ENCODE measurements around the gene ADORA1.
A peak's percentile ranks its signal among the peaks of the same experiment; 100 is the strongest.

Gene ADORA1

DNA sequence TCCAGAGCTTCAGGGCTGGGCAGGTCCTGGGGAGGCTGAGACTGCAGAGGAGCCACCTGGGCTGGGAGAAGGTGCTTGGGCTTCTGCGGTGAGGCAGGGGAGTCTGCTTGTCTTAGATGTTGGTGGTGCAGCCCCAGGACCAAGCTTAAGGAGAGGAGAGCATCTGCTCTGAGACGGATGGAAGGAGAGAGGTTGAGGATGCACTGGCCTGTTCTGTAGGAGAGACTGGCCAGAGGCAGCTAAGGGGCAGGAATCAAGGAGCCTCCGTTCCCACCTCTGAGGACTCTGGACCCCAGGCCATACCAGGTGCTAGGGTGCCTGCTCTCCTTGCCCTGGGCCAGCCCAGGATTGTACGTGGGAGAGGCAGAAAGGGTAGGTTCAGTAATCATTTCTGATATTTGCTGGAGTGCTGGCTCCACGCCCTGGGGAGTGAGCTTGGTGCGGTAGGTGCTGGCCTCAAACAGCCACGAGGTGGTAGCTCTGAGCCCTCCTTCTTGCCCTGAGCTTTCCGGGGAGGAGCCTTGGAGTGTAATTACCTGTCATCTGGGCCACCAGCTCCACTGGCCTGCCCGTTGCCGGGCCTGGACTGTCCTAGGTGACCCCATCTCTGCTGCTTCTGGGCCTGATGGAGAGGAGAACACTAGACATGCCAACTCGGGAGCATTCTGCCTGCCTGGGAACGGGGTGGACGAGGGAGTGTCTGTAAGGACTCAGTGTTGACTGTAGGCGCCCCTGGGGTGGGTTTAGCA lies 38.8 kb downstream of the ADORA1 start:
- Histone ChIP-seq H3F3A (ENCODE audit: insufficient read depth) (no peaks in the 10 kb centered on the region), H3K27ac (ENCODE audit: low read depth, low read length) (no peak overlapping the region), H3K79me2 (ENCODE audit: insufficient read depth, low read length) (no peaks in the 10 kb centered on the region), H4K20me1 (ENCODE audit: low read depth, low read length) (no peaks in the 10 kb centered on the region), H3K27me3 (ENCODE audit: low read length) (no peaks in the 10 kb centered on the region), H3K9me2 (replicated peaks; ENCODE audit: insufficient read depth, low read length) (no peaks in the 10 kb centered on the region), H3K4me2 (ENCODE audit: low read depth, low read length, poor library complexity, severe bottlenecking) (no peak overlapping the region), H3K36me3 (ENCODE audit: low read length) (no peaks in the 10 kb centered on the region), H3K9me3 (ENCODE audit: insufficient read depth, low read length) (no peaks in the 10 kb centered on the region), H3K9ac (ENCODE audit: low read length) (no peak overlapping the region), H2AFZ (ENCODE audit: low read depth, low read length, severe bottlenecking) (no peak overlapping the region), H3K4me3 (ENCODE audit: insufficient read depth, low read length, poor library complexity, severe bottlenecking) (no peak overlapping the region)
- TF ChIP-seq EZH2phosphoT487 (conservative IDR thresholded peaks at IDR 0.05; ENCODE audit: low read length): no peak
- TF ChIP-seq, protein P1, sequence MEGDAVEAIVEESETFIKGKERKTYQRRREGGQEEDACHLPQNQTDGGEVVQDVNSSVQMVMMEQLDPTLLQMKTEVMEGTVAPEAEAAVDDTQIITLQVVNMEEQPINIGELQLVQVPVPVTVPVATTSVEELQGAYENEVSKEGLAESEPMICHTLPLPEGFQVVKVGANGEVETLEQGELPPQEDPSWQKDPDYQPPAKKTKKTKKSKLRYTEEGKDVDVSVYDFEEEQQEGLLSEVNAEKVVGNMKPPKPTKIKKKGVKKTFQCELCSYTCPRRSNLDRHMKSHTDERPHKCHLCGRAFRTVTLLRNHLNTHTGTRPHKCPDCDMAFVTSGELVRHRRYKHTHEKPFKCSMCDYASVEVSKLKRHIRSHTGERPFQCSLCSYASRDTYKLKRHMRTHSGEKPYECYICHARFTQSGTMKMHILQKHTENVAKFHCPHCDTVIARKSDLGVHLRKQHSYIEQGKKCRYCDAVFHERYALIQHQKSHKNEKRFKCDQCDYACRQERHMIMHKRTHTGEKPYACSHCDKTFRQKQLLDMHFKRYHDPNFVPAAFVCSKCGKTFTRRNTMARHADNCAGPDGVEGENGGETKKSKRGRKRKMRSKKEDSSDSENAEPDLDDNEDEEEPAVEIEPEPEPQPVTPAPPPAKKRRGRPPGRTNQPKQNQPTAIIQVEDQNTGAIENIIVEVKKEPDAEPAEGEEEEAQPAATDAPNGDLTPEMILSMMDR (IDR thresholded peaks at IDR 0.05; ENCODE audit: insufficient read depth, low read length, poor library complexity, severe bottlenecking): peak; percentile 17

DNA sequence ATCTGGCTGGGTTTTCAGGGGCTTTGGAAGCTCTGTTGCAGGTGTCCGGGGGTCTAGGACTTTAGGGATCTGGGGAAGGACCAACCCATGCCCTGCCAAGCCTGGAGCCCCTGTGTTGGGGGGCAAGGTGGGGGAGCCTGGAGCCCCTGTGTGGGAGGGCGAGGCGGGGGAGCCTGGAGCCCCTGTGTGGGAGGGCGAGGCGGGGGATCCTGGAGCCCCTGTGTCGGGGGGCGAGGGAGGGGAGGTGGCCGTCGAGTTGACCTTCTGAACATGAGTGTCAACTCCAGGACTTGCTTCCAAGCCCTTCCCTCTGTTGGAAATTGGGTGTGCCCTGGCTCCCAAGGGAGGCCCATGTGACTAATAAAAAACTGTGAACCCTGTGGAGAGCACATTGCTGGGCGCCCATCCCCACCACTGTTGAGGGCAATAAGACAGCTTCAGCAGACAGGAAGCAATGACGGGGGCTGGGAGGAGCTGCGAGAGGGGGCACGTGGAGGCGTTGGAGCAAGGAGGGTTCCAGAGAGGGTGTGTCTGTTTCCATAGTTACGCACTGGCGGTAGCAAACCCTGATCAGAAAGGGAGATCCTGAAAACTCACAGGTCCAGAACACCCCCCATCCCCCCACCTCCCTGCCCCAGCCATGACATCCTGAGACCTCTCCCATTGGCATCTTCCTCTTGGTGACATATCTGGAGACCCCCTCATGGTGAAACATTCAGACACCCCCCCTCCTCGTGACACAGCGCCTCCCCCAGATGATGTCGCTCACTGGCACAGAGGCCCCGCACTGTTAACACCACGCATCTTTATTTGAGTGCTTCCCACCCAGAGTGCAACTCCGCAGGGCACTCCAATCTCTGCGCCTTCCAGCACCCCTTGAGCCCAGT lies 39.7 kb downstream of the ADORA1 start:
- Histone ChIP-seq H3K79me2 (ENCODE audit: insufficient read depth, low read length) (no peaks in the 10 kb centered on the region), H2AFZ (ENCODE audit: low read depth, low read length, severe bottlenecking) (no peak overlapping the region), H3K27ac (ENCODE audit: low read depth, low read length) (no peak overlapping the region), H3K9me2 (replicated peaks; ENCODE audit: insufficient read depth, low read length) (no peaks in the 10 kb centered on the region), H3K4me3 (ENCODE audit: insufficient read depth, low read length, poor library complexity, severe bottlenecking) (no peak overlapping the region), H3K4me2 (ENCODE audit: low read depth, low read length, poor library complexity, severe bottlenecking) (no peak overlapping the region), H3F3A (ENCODE audit: insufficient read depth) (no peaks in the 10 kb centered on the region), H3K36me3 (ENCODE audit: low read length) (no peaks in the 10 kb centered on the region), H3K9me3 (ENCODE audit: insufficient read depth, low read length) (no peaks in the 10 kb centered on the region), H3K27me3 (ENCODE audit: low read length) (no peaks in the 10 kb centered on the region), H3K9ac (ENCODE audit: low read length) (no peak overlapping the region), H4K20me1 (ENCODE audit: low read depth, low read length) (no peaks in the 10 kb centered on the region)
- TF ChIP-seq, protein P1 (IDR thresholded peaks at IDR 0.05; ENCODE audit: insufficient read depth, low read length, poor library complexity, severe bottlenecking): no peak
- TF ChIP-seq EZH2phosphoT487 (conservative IDR thresholded peaks at IDR 0.05; ENCODE audit: low read length): no peak

DNA sequence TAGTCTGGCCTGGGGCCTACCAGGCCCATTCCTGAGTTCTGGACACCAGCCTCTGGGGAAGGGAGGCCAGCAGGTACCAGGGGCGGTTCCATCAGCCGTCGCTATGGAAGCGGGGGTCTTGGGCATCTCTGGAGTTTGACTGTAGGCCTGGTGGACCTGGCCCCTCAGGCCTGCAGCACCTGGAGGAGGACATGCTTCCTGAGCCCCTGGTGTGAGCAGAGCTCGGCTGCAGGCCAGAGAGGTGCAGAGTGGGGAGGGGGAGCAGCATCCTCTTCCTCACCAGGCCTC lies 40.3 kb downstream of the ADORA1 start:
- no peak for TF ChIP-seq EZH2phosphoT487 (conservative IDR thresholded peaks at IDR 0.05; ENCODE audit: low read length)
- TF ChIP-seq, protein P1 (IDR thresholded peaks at IDR 0.05; ENCODE audit: insufficient read depth, low read length, poor library complexity, severe bottlenecking): no peak
- Histone ChIP-seq H2AFZ (ENCODE audit: low read depth, low read length, severe bottlenecking) (no peak overlapping the region), H3K36me3 (ENCODE audit: low read length) (no peaks in the 10 kb centered on the region)

More for the DNA sequence above, 40.3 kb downstream of the ADORA1 start:
- Histone ChIP-seq H3K79me2 (ENCODE audit: insufficient read depth, low read length) (no peaks in the 10 kb centered on the region), H3K4me3 (ENCODE audit: insufficient read depth, low read length, poor library complexity, severe bottlenecking) (no peak overlapping the region), H3K4me2 (ENCODE audit: low read depth, low read length, poor library complexity, severe bottlenecking) (no peak overlapping the region), H3K9me2 (replicated peaks; ENCODE audit: insufficient read depth, low read length) (no peaks in the 10 kb centered on the region), H3K9me3 (ENCODE audit: insufficient read depth, low read length) (no peaks in the 10 kb centered on the region), H4K20me1 (ENCODE audit: low read depth, low read length) (no peaks in the 10 kb centered on the region), H3F3A (ENCODE audit: insufficient read depth) (no peaks in the 10 kb centered on the region), H3K27me3 (ENCODE audit: low read length) (no peaks in the 10 kb centered on the region), H3K9ac (ENCODE audit: low read length) (no peak overlapping the region), H3K27ac (ENCODE audit: low read depth, low read length) (no peak overlapping the region)

All from SU-DHL-6 (cell line).